Gastroesophageal sphincter (tissue), 4 donors: Measurements from ENCODE around the gene LMAN2. TPM values are rescaled to one million over a fixed set of nuclear protein-coding genes. Genes with fewer than 3 reads are reported as not detected.

ENCODE experiments used
- ATAC-seq: fragments of 150-250 bp; one replicate; pipeline ENCODE4 v1.9.1; 2016; ENCODE audit warnings: mild to moderate bottlenecking, moderate library complexity
- H3K27ac ChIP-seq, 4 donors: fragments of 200-600 bp; sonication (generic) in 3 of 4; 1 replicate in 3 of 4; 2 replicates in 1 of 4; pipeline ENCODE4 v1.5.1; 2016 to 2019
- H3K27me3 ChIP-seq: fragments of 200-600 bp; sonication (generic); one replicate; pipeline ENCODE4 v1.5.1; 2019
- H3K36me3 ChIP-seq, 2 donors: fragments of 200-600 bp; sonication (generic); one replicate each; pipeline ENCODE4 v1.5.1; 2019; ENCODE audit warnings: control low read depth in 1 of 2
- H3K4me1 ChIP-seq, 3 donors: fragments of 200-600 bp; sonication (generic); 1 replicate in 2 of 3; 2 replicates in 1 of 3; pipeline ENCODE4 v1.5.1; 2016 to 2019; ENCODE audit warnings: control low read depth in 2 of 3
- H3K4me3 ChIP-seq, 2 donors: fragments of 200-600 bp; sonication (generic); one replicate each; pipeline ENCODE4 v1.5.1; 2019; ENCODE audit warnings: mild to moderate bottlenecking in 1 of 2, moderate library complexity in 1 of 2
- H3K9me3 ChIP-seq, 3 donors: fragments of 200-600 bp; sonication (generic); one replicate each; pipeline ENCODE4 v1.5.1; 2017 to 2019; ENCODE audit warnings: control low read depth in 2 of 3
- EP300 ChIP-seq: sonication (generic); formaldehyde crosslinking; IDR thresholded peaks from one replicate; pipeline ENCODE4 v1.6.1; 2017; ENCODE audit warnings: antibody characterized with exemption, mild to moderate bottlenecking
- POLR2A ChIP-seq, 2 donors: fragments of 450-650 bp; IDR thresholded peaks; one replicate each; pipeline ENCODE4 v1.6.1; 2017; ENCODE audit warnings: antibody characterized with exemption in 2 of 2, mild to moderate bottlenecking in 2 of 2, moderate library complexity in 1 of 2
- POLR2AphosphoS5 ChIP-seq: sonication (generic); formaldehyde crosslinking; IDR thresholded peaks from one replicate; pipeline ENCODE4 v1.6.1; 2017; ENCODE audit warnings: antibody characterized with exemption
- WGBS, 2 donors: methylation state at CpG; one replicate each; pipeline ENCODE4 v1.1.5; 2018; ENCODE audit warnings: low coverage in 1 of 2; 5-methylcytosine and 5-hydroxymethylcytosine counted together
- total RNA-seq, 4 donors: library from RNA; depleted of rRNA; stranded (reverse); fragments of >200 nt; gene quantifications; one replicate each; pipeline ENCODE4 v1.1.0, GENCODE V29; 2016
- TF ChIP-seq, protein P1 (sequence below), 4 experiments: fragments of 200-600 bp in 2 of 4; fragments of 450-650 bp in 2 of 4; sonication (generic) in 1 of 4; IDR thresholded peaks; one replicate each; pipeline ENCODE4 v1.5.1; 2017 to 2019; ENCODE audit warnings: antibody characterized with exemption in 4 of 4, mild to moderate bottlenecking in 2 of 4, moderate library complexity in 2 of 4

Gene LMAN2
- total RNA-seq, 4 donors from 2014 or later = 78.1 to 147 (median 111) TPM

DNA sequence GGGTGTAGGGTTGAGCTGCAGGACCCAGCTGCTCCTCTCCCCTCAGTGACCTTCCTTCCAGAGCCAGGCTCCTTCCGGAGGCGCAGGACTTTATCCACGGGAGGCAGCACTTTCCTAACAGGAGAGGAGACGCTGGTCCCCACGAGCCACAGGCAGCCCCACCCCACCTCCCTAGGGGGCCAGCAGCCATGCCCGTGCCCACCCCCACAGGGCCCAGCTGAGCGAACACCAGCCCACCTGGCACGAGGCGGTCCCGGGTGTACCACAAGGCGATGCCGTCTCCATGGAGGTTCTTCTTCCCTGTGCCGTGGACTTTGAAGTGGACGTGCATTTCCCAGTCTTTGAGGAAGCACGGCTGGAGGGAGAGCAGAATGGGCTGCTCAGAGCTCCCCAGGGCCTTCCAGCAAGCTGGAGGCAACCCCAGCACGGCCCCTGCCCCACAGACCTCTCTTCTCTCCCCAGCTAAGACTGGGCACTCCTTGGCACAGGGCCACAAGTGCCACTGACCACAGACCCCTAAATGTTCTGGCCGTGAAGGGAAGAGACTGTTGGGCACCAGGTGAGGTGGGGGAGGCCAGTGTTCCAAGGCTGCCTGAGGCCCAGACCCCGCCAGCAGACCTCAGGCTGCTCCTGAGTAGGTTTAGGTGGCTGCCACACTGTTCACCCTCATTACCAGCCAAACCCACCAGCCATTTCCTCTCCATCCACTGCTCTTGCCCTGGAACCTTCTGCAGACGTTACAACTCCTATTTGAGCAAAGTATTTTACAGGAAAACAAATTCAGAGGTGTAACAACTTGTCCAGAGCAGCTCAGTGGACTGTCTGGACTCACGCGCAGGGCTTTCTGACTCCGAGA, 13.0 kb downstream of the LMAN2 start:
- WGBS, 2 donors = no CpG with 5 or more reads among the region's 22 CpGs
- Histone ChIP-seq H3K9me3 (no peaks in the 10 kb centered on the region), H3K36me3 (peaks cover 0 to 89% of the 10 kb centered on the region in 2 donors), H3K27ac (no peak overlapping the region), H3K4me3 (no peak overlapping the region), H3K27me3 (no peaks in the 10 kb centered on the region), H3K4me1 (peaks cover 0 to 8% (median 0%) of the 10 kb centered on the region in 3 donors)
- TF ChIP-seq POLR2A (IDR thresholded peaks at IDR 0.05) (no peak), POLR2AphosphoS5 (no peak), EP300 (no peak)
- TF ChIP-seq, protein P1, sequence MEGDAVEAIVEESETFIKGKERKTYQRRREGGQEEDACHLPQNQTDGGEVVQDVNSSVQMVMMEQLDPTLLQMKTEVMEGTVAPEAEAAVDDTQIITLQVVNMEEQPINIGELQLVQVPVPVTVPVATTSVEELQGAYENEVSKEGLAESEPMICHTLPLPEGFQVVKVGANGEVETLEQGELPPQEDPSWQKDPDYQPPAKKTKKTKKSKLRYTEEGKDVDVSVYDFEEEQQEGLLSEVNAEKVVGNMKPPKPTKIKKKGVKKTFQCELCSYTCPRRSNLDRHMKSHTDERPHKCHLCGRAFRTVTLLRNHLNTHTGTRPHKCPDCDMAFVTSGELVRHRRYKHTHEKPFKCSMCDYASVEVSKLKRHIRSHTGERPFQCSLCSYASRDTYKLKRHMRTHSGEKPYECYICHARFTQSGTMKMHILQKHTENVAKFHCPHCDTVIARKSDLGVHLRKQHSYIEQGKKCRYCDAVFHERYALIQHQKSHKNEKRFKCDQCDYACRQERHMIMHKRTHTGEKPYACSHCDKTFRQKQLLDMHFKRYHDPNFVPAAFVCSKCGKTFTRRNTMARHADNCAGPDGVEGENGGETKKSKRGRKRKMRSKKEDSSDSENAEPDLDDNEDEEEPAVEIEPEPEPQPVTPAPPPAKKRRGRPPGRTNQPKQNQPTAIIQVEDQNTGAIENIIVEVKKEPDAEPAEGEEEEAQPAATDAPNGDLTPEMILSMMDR (IDR thresholded peaks at IDR 0.05) = no peak
- no peak for ATAC-seq

DNA sequence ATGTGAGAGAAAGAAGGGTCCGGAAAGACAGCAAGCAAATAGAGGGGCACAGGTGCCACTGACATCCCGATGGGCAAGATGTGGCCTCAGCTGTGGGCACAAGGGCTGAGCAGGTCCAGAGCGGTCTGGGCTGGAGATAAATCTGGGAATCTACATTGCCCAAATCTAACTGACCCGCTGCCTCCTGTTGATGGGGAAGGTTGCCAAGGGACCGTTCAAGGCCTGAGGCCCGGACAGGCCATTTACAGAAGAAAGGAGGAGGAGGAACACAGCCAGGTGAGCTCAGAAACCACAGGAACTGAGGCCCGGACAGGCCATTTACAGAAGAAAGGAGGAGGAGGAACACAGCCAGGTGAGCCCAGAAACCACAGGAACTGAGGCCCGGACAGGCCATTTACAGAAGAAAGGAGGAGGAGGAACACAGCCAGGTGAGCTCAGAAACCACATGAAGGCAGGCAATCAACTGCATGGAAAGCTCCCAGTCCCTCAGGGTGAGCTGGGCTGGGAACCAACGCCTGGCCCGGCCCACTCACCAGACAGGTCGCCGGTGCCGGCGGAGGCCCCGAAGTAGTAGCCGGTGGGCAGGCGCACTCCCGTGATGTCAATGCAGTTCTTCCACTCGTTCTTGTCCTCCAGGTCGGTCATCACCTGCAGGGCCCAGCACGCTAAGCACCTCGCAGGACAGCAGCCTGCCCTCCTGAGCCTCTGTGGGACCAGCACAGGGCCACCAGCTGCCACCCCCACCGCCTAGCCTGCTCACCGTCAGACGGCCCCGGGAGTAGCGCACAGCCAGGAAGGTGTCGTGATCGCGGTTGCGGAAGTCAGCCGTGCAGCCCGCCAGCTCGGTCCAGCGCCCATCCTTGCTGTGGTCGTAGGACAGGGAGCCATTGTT, 14.6 kb downstream of the LMAN2 start:
- ATAC-seq = no peak

DNA sequence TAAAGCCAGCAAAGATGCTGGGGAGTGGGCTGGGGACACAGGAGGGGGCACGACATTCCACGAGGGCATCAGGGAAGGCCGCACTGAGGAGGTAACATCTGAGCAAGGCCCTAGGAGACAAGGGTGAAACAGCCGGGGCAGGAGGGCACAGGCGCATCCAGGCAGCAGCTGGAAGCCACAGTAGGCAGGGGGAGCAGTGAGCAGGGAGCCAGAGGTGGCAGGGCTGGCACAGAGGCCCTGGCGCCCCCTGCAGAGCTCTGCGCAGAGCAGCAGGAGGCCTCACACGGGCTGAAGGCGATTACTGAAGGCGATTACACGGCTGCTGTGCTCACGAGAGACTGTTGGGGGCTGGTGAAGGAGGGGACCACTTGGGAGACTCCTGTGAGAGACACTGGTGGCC, 15.4 kb downstream of the LMAN2 start:
- Histone ChIP-seq H3K9me3 (no peaks in the 10 kb centered on the region), H3K36me3 (peaks cover 0 to 98% of the 10 kb centered on the region in 2 donors), H3K4me1 (peaks cover 0 to 8% (median 0%) of the 10 kb centered on the region in 3 donors), H3K27ac (no peak overlapping the region), H3K27me3 (no peaks in the 10 kb centered on the region), H3K4me3 (no peak overlapping the region)
- 55% methylated on average over 8 of the region's 12 CpGs; no CpG with 5 or more reads in 1 of the 2 donors for WGBS, 2 donors
- TF ChIP-seq EP300 = no peak
- no peak for TF ChIP-seq POLR2AphosphoS5
- TF ChIP-seq POLR2A (IDR thresholded peaks at IDR 0.05) = no peak
- TF ChIP-seq, protein P1 (IDR thresholded peaks at IDR 0.05) = no peak
- no peak for ATAC-seq

More for the DNA sequence above, 14.6 kb downstream of the LMAN2 start:
- Histone ChIP-seq H3K4me1 (peaks cover 0 to 8% (median 0%) of the 10 kb centered on the region in 3 donors), H3K9me3 (no peaks in the 10 kb centered on the region), H3K27ac (no peak overlapping the region), H3K27me3 (no peaks in the 10 kb centered on the region), H3K36me3 (peaks cover 0 to 98% of the 10 kb centered on the region in 2 donors), H3K4me3 (no peak overlapping the region)
- TF ChIP-seq EP300 = no peak
- no peak for TF ChIP-seq POLR2AphosphoS5
- TF ChIP-seq, protein P1 (IDR thresholded peaks at IDR 0.05) = no peak
- no peak for TF ChIP-seq POLR2A (IDR thresholded peaks at IDR 0.05)
- 92% methylated on average over 7 to 20 of the region's 36 CpGs for WGBS, 2 donors

DNA sequence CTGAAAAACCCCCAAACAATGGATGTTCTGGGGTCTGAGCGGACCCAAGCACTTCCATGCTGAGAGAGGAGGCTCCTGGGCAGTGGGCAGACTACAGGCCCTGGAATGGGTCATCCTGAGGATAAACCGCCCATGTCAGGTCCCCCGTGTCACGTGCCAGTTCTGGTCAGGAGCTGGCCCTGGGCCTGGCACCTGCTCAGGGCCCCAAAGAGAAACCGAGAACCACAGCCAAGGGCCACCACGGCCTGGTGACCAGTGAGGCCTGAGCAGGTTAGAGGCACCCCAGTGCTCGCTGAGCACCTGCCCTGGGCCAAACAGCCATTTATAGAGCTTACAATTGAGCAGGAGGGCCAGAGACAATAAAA, 15.8 kb downstream of the LMAN2 start:
- no peak for ATAC-seq
- TF ChIP-seq EP300 = no peak
- TF ChIP-seq, protein P1 (IDR thresholded peaks at IDR 0.05) = no peak
- no peak for TF ChIP-seq POLR2A (IDR thresholded peaks at IDR 0.05)
- TF ChIP-seq POLR2AphosphoS5 = no peak
- H3K36me3 ChIP-seq = peaks cover 0 to 100% of the 10 kb centered on the region in 2 donors
- H3K4me1 ChIP-seq = peaks cover 0 to 8% (median 0%) of the 10 kb centered on the region in 3 donors
- H3K4me3 ChIP-seq = no peak overlapping the region
- WGBS, 2 donors = 94% methylated on average over 5 of the region's 7 CpGs; no CpG with 5 or more reads in 1 of the 2 donors
- no peak overlapping the region for H3K27ac ChIP-seq
- no peaks in the 10 kb centered on the region for H3K9me3 ChIP-seq
- H3K27me3 ChIP-seq = no peaks in the 10 kb centered on the region
